Measurements from ENCODE around the gene PELI2.

DNA sequence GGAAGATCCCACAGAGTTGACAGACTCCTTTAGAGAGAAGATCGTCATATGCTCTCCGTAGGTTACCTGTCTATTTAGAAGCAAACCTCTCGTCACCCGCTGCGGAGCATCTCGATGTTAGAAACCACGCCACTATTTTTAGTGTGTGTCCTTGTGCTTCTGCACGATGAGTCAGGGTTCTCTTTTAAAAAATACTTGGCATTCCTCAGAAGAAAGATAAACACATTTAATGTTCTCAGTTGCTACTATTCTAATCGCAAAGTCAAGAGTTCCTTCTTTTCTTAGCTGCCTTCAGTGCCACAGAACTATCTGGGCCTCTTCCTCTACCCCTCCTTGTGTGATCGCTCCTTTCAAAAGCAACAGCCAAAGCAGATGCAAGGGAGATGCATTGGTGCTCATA is 192.4 kb downstream of the PELI2 start:
- TF ChIP-seq, protein P1, sequence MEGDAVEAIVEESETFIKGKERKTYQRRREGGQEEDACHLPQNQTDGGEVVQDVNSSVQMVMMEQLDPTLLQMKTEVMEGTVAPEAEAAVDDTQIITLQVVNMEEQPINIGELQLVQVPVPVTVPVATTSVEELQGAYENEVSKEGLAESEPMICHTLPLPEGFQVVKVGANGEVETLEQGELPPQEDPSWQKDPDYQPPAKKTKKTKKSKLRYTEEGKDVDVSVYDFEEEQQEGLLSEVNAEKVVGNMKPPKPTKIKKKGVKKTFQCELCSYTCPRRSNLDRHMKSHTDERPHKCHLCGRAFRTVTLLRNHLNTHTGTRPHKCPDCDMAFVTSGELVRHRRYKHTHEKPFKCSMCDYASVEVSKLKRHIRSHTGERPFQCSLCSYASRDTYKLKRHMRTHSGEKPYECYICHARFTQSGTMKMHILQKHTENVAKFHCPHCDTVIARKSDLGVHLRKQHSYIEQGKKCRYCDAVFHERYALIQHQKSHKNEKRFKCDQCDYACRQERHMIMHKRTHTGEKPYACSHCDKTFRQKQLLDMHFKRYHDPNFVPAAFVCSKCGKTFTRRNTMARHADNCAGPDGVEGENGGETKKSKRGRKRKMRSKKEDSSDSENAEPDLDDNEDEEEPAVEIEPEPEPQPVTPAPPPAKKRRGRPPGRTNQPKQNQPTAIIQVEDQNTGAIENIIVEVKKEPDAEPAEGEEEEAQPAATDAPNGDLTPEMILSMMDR (IDR thresholded peaks at IDR 0.05; ENCODE audit: insufficient read depth, low read length, poor library complexity, severe bottlenecking): no peak
- TF ChIP-seq EZH2phosphoT487 (conservative IDR thresholded peaks at IDR 0.05; ENCODE audit: low read length): no peak

Measured in SU-DHL-6 (cell line).